Mesendoderm (in vitro differentiated cells): ENCODE data around the gene CCL4. TPM values are rescaled to one million over a fixed set of nuclear protein-coding genes. Genes with fewer than 3 reads are reported as not detected.
"Not testable (repeated sequence)": the region's sequence is repeated elsewhere in the genome, so short reads cannot be mapped to it uniquely, and the experiment has no call there.

Source experiments
- DNase-seq: peaks from one replicate; pipeline ENCODE4 v3.0.0; 2013
- H2AK5ac ChIP-seq: 2 replicates; pipeline ENCODE4 v1.6.1; 2013; ENCODE audit warnings: low read length, inconsistent platforms
- H2BK120ac ChIP-seq: 2 replicates; pipeline ENCODE4 v1.6.1; 2013; ENCODE audit warnings: low read depth, mild to moderate bottlenecking, low read length, moderate library complexity, mixed read lengths
- H2BK15ac ChIP-seq: replicated peaks from 2 replicates; pipeline ENCODE4 v1.6.1; 2013; ENCODE audit warnings: low read depth, mild to moderate bottlenecking, moderate library complexity
- H2BK5ac ChIP-seq: 2 replicates; pipeline ENCODE4 v1.6.1; 2013; ENCODE audit warnings: low read length, inconsistent platforms
- H3K18ac ChIP-seq: 2 replicates; pipeline ENCODE4 v1.6.1; 2013; ENCODE audit warnings: mild to moderate bottlenecking, low read length, mixed read lengths
- H3K23ac ChIP-seq: one replicate; pipeline ENCODE4 v1.6.1; 2013; ENCODE audit warnings: low read length
- H3K27ac ChIP-seq: 2 replicates; pipeline ENCODE4 v1.5.1; 2013; ENCODE audit warnings: low read depth, mild to moderate bottlenecking, inconsistent platforms, low read length, moderate library complexity
- H3K27me3 ChIP-seq: 2 replicates; pipeline ENCODE4 v1.6.1; 2013; ENCODE audit warnings: low read length, control low read depth, mild to moderate bottlenecking, inconsistent platforms; ENCODE audit not compliant: insufficient read depth, poor library complexity
- H3K36me3 ChIP-seq: 2 replicates; pipeline ENCODE4 v1.6.1; 2013; ENCODE audit warnings: low read length, inconsistent platforms; ENCODE audit not compliant: control insufficient read depth, insufficient read depth
- H3K4ac ChIP-seq: one replicate; pipeline ENCODE4 v1.6.1; 2013; ENCODE audit warnings: low read depth, mild to moderate bottlenecking, low read length, moderate library complexity
- H3K4me1 ChIP-seq: 2 replicates; pipeline ENCODE4 v1.6.1; 2013; ENCODE audit warnings: low read depth, low read length, inconsistent platforms; ENCODE audit not compliant: control insufficient read depth
- H3K4me2 ChIP-seq: 2 replicates; pipeline ENCODE4 v1.6.1; 2013; ENCODE audit warnings: low read length
- H3K4me3 ChIP-seq: 2 replicates; pipeline ENCODE4 v1.5.1; 2013; ENCODE audit warnings: mild to moderate bottlenecking, low read length
- H3K56ac ChIP-seq: one replicate; pipeline ENCODE4 v1.6.1; 2013; ENCODE audit warnings: low read length
- H3K79me1 ChIP-seq: 2 replicates; pipeline ENCODE4 v1.6.1; 2013; ENCODE audit warnings: low read length, inconsistent platforms
- H3K79me2 ChIP-seq: 2 replicates; pipeline ENCODE4 v1.6.1; 2013; ENCODE audit warnings: mild to moderate bottlenecking, low read length; ENCODE audit not compliant: control insufficient read depth, insufficient read depth
- H3K9ac ChIP-seq: 2 replicates; pipeline ENCODE4 v1.6.1; 2013; ENCODE audit warnings: low read length, inconsistent platforms
- H4K5ac ChIP-seq: one replicate; pipeline ENCODE4 v1.6.1; 2013; ENCODE audit warnings: low read length
- H4K8ac ChIP-seq: one replicate; pipeline ENCODE4 v1.6.1; 2013; ENCODE audit warnings: low read depth, mild to moderate bottlenecking, control low read depth, low read length, moderate library complexity
- WGBS: extraction: QIAGEN DNeasy Blood & Tissue Kit; methylation state at CpG from one replicate; pipeline ENCODE4 v1.1.7; 2013; ENCODE audit warnings: low lambda C conversion rate, missing lambda C conversion rate; ENCODE audit not compliant: insufficient coverage; ENCODE audit errors: extremely low coverage; 5-methylcytosine and 5-hydroxymethylcytosine counted together
- polyA plus RNA-seq, 2 experiments: library from polyadenylated mRNA; stranded (reverse); fragments of 200-250 nt; gene quantifications; one replicate each; pipeline ENCODE4 v1.2.3, GENCODE V29; 2013

Gene CCL4
- not detected for polyA plus RNA-seq (2013, experiment 1 of 2)
- polyA plus RNA-seq (2013, experiment 2 of 2): not detected

DNA sequence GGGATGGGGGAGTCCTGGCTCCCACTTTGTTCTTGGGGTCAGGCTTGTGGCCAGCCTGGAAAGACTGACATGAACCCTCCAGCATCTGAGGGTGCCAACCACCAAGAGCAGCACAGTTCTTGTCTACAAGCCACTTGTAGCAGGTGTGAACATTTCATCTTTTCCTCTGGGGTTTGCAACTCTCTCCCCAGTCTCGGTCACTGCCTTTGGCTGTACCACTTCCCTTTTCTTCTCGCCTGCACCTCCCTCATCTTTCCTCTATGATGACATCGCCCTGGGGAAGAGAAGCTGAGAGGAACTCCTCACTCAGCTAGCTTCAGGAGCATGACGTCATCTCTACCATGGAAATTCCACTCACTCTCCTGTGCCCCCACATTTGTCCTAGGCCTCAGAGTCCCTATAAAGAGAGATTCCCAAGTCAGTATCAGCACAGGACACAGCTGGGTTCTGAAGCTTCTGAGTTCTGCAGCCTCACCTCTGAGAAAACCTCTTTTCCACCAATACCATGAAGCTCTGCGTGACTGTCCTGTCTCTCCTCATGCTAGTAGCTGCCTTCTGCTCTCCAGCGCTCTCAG lies at the start of gene CCL4:
Gene CCL4, plus strand, starts transcription at position 427 of the 575 bp plus-strand sequence. Its CDS starts 79 bp downstream, at position 506.
- not testable (repeated sequence) for H3K18ac ChIP-seq, H3K4ac ChIP-seq, H2AK5ac ChIP-seq, DNase-seq, H2BK15ac ChIP-seq, H3K4me3 ChIP-seq, H3K4me2 ChIP-seq, H4K5ac ChIP-seq, H3K23ac ChIP-seq, H3K56ac ChIP-seq, H3K4me1 ChIP-seq, H2BK5ac ChIP-seq, H3K36me3 ChIP-seq, H4K8ac ChIP-seq, H3K79me1 ChIP-seq, H3K79me2 ChIP-seq, H2BK120ac ChIP-seq, H3K27me3 ChIP-seq, H3K9ac ChIP-seq, H3K27ac ChIP-seq
- WGBS: no CpG with 5 or more reads among the region's 6 CpGs

DNA sequence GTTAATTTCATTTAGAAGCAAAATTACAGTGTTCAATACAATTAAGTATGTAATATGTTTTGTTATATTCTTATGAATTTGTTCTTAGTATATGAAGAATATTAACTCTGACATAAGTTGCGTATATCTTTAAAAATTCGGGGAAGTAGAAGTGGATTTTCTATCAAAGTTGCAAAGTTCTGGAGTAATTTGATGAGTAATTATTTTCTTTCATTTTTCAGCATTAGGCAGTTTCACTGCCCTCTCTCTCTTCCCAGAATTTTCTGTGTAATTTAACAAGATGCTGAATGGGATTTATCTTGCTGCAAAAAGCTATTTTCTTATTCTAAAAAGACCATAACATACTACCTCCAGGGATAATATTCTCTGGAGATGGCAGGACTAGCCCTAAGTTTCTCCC lies 48.5 kb upstream of the CCL4 start:
- Histone ChIP-seq H2AK5ac (no peak overlapping the region), H3K18ac (no peak overlapping the region), H3K56ac (no peak overlapping the region)

GRCh38 chr17:36055921-36056520 lies 47.6 kb upstream of the CCL4 start:
- no CpG with 5 or more reads among the region's 4 CpGs for WGBS
- H3K9ac ChIP-seq: no peak overlapping the region
- H2BK120ac ChIP-seq: no peak overlapping the region
- no peak overlapping the region for H4K8ac ChIP-seq
- no peak overlapping the region for H3K4me3 ChIP-seq
- H3K56ac ChIP-seq: no peak overlapping the region
- H4K5ac ChIP-seq: no peak overlapping the region
- no peaks in the 10 kb centered on the region for H3K79me2 ChIP-seq
- no peak overlapping the region for H2BK15ac ChIP-seq
- H2BK5ac ChIP-seq: no peak overlapping the region
- H3K4me2 ChIP-seq: no peak overlapping the region
- no peak overlapping the region for H3K23ac ChIP-seq
- H3K27ac ChIP-seq: no peak overlapping the region
- H3K18ac ChIP-seq: no peak overlapping the region
- no peaks in the 10 kb centered on the region for H3K79me1 ChIP-seq
- no peak for DNase-seq
- no peak overlapping the region for H2AK5ac ChIP-seq
- no peak overlapping the region for H3K4ac ChIP-seq
- no peaks in the 10 kb centered on the region for H3K4me1 ChIP-seq
- no peaks in the 10 kb centered on the region for H3K36me3 ChIP-seq
- H3K27me3 ChIP-seq: no peaks in the 10 kb centered on the region

More for the DNA sequence above, 48.5 kb upstream of the CCL4 start:
- H3K79me1 ChIP-seq: no peaks in the 10 kb centered on the region
- DNase-seq: no peak
- no peak overlapping the region for H4K8ac ChIP-seq
- no peak overlapping the region for H3K23ac ChIP-seq
- H2BK15ac ChIP-seq: no peak overlapping the region
- no peak overlapping the region for H3K4me2 ChIP-seq
- H3K9ac ChIP-seq: no peak overlapping the region
- no peak overlapping the region for H3K27ac ChIP-seq
- no peak overlapping the region for H4K5ac ChIP-seq
- no peaks in the 10 kb centered on the region for H3K4me1 ChIP-seq
- no peak overlapping the region for H3K4ac ChIP-seq
- H3K36me3 ChIP-seq: no peaks in the 10 kb centered on the region
- H2BK5ac ChIP-seq: no peak overlapping the region
- H3K27me3 ChIP-seq: no peaks in the 10 kb centered on the region
- H3K4me3 ChIP-seq: no peak overlapping the region
- no peaks in the 10 kb centered on the region for H3K79me2 ChIP-seq
- H2BK120ac ChIP-seq: no peak overlapping the region
- WGBS: 100% methylated on average over 2 of the region's 2 CpGs

DNA sequence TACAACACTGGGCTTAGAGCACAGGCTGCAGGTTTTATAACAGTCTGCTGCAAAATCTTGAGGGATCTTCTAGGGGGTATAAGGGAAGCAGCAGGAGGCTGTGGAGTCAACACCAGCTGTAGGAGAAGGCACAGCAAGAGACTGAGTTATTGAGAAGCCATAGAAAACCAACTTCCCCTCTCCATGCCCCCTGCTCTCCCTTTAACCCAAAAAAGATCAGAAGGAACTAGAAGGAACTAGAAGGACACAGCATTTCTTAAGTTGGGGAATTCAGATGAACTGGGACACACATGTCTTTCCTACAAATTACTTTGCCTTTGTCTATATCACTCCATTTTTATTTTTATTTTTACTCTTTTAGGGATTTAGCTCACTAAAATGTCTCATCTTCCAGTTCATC lies 45.7 kb upstream of the CCL4 start:
- Histone ChIP-seq H2AK5ac (no peak overlapping the region), H3K27me3 (no peaks in the 10 kb centered on the region), H3K4me3 (no peak overlapping the region), H2BK5ac (no peak overlapping the region), H2BK15ac (no peak overlapping the region), H3K9ac (no peak overlapping the region), H2BK120ac (no peak overlapping the region), H3K4me1 (no peaks in the 10 kb centered on the region), H3K4me2 (no peak overlapping the region), H4K8ac (no peak overlapping the region), H3K27ac (no peak overlapping the region), H3K23ac (no peak overlapping the region), H3K36me3 (no peaks in the 10 kb centered on the region), H3K79me1 (no peaks in the 10 kb centered on the region), H4K5ac (no peak overlapping the region), H3K56ac (no peak overlapping the region), H3K18ac (no peak overlapping the region), H3K4ac (no peak overlapping the region), H3K79me2 (no peaks in the 10 kb centered on the region)
- DNase-seq: no peak

DNA sequence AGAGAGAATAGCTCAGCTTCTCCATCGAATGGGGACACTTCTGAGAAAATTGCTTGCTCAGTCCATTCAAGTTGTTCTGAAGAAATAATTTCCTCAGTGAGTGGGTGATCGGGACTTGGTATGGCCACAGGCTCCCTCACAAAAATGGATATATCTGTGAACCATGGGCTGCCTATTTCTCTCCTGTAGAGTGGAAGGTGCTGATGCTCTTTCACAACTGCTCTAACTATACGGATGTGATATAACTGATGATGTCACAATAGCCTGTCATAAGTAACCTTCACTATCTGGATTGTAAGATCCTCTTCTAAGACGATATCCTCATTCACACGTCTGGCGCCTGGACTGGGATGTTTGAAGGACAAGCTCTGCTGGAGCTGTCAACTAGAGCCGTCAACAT lies 44.2 kb upstream of the CCL4 start:
- Histone ChIP-seq H3K4ac (no peak overlapping the region), H3K18ac (no peak overlapping the region), H3K79me1 (no peaks in the 10 kb centered on the region), H3K36me3 (no peaks in the 10 kb centered on the region), H3K79me2 (no peaks in the 10 kb centered on the region), H4K8ac (no peak overlapping the region), H2AK5ac (no peak overlapping the region), H3K23ac (no peak overlapping the region), H3K27ac (no peak overlapping the region), H3K27me3 (no peaks in the 10 kb centered on the region), H2BK120ac (no peak overlapping the region), H3K56ac (no peak overlapping the region), H4K5ac (no peak overlapping the region), H2BK5ac (no peak overlapping the region), H2BK15ac (no peak overlapping the region), H3K4me2 (no peak overlapping the region), H3K4me1 (no peaks in the 10 kb centered on the region), H3K9ac (no peak overlapping the region), H3K4me3 (no peak overlapping the region)
- no peak for DNase-seq
- WGBS: no CpG with 5 or more reads among the region's 7 CpGs

DNA sequence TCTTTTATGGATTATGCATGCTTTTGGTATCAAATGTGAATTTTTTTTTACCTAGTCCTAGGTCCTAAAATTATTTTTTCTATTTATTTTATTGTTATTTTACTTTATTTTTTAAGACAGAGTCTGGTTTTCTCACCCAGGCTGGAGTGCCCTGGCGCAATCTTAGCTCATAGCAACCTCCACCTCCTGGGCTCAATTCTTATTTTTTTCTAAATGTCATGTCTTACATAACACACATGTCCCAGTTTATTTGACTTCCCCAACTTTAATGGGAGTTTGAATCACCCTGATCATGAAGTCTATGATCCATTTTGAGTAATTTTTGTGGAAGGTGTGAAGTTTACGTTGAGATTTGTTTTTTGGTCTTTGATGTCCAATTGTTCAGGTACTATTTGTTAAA lies 42.8 kb upstream of the CCL4 start:
- Histone ChIP-seq H4K5ac (no peak overlapping the region), H3K4me2 (no peak overlapping the region), H3K79me1 (no peaks in the 10 kb centered on the region), H3K4me1 (no peaks in the 10 kb centered on the region), H3K23ac (no peak overlapping the region), H3K18ac (no peak overlapping the region), H3K56ac (no peak overlapping the region), H3K36me3 (no peaks in the 10 kb centered on the region), H3K79me2 (no peaks in the 10 kb centered on the region), H3K4me3 (no peak overlapping the region), H3K27ac (no peak overlapping the region), H3K4ac (no peak overlapping the region), H2AK5ac (no peak overlapping the region), H2BK5ac (no peak overlapping the region), H3K27me3 (no peaks in the 10 kb centered on the region), H2BK15ac (no peak overlapping the region), H3K9ac (no peak overlapping the region), H2BK120ac (no peak overlapping the region), H4K8ac (no peak overlapping the region)
- 100% methylated on average over 1 of the region's 2 CpGs for WGBS
- no peak for DNase-seq
